ENCODE data around the gene CEBPG.

CEBPG gene

GRCh38 chr19:33392341-33393285 lies 19.1 kb downstream of the CEBPG start:
- H3K4me3 ChIP-seq (ENCODE audit: low read depth, low read length): no peak overlapping the region
- DNase-seq (ENCODE audit: low read depth): no peak
- TF ChIP-seq CTCF (IDR thresholded peaks at IDR 0.05; ENCODE audit: control insufficient read depth, extremely low read depth, insufficient read depth): no peak

GRCh38 chr19:33393286-33394005 lies 19.9 kb downstream of the CEBPG start:
- no peak overlapping the region for H3K4me3 ChIP-seq (ENCODE audit: low read depth, low read length)
- TF ChIP-seq CTCF (IDR thresholded peaks at IDR 0.05; ENCODE audit: control insufficient read depth, extremely low read depth, insufficient read depth): no peak
- DNase-seq (ENCODE audit: low read depth): no peak

- no peak for TF ChIP-seq CTCF (IDR thresholded peaks at IDR 0.05; ENCODE audit: control insufficient read depth, extremely low read depth, insufficient read depth)
- DNase-seq (ENCODE audit: low read depth): no peak
- H3K4me3 ChIP-seq (ENCODE audit: low read depth, low read length): no peak overlapping the region
Measured at GRCh38 chr19:33394006-33394722, 20.7 kb downstream of the CEBPG start.

- no peak for TF ChIP-seq CTCF (IDR thresholded peaks at IDR 0.05; ENCODE audit: control insufficient read depth, extremely low read depth, insufficient read depth)
- H3K4me3 ChIP-seq (ENCODE audit: low read depth, low read length): no peak overlapping the region
- DNase-seq (ENCODE audit: low read depth): no peak
Measured at GRCh38 chr19:33394723-33395560, 21.4 kb downstream of the CEBPG start.

- DNase-seq (ENCODE audit: low read depth): no peak
- no peak for TF ChIP-seq CTCF (IDR thresholded peaks at IDR 0.05; ENCODE audit: control insufficient read depth, extremely low read depth, insufficient read depth)
Measured at GRCh38 chr19:33395561-33396550, 22.3 kb downstream of the CEBPG start.

More at GRCh38 chr19:33395561-33396550, 22.3 kb downstream of the CEBPG start:
- no peak overlapping the region for H3K4me3 ChIP-seq (ENCODE audit: low read depth, low read length)
